AG04449 (cell line): Measurements from ENCODE around the gene RASAL1.

Experiments
- CTCF ChIA-PET: fragments of 350-600 bp; formaldehyde crosslinking; extraction: SDS; loops from one replicate; lab custom pipeline; 2021; ENCODE audit warnings: antibody characterized with exemption; lab: Yijun Ruan, JAX
- POLR2A ChIA-PET: fragments of 400-600, 350-600 bp; formaldehyde crosslinking; extraction: SDS; loops from one replicate; lab custom pipeline; 2020; ENCODE audit warnings: antibody characterized with exemption, inconsistent platforms; lab: Yijun Ruan, JAX
- DNase-seq: peaks from one replicate; pipeline ENCODE4 v3.0.0-alpha.2; 2010; ENCODE audit warnings: low read depth, low spot score
- H3K4me3 ChIP-seq: 2 replicates; pipeline ENCODE4 v1.5.1; 2011; ENCODE audit warnings: low read depth, mild to moderate bottlenecking, control low read depth, low read length
- TF ChIP-seq, protein P1 (sequence below): IDR thresholded peaks from one replicate; pipeline ENCODE4 v1.5.1; 2011; ENCODE audit warnings: mild to moderate bottlenecking, moderate library complexity, low read length, control low read depth, inconsistent platforms; ENCODE audit not compliant: insufficient read depth; ENCODE audit errors: missing control alignments

The RASAL1 gene

DNA sequence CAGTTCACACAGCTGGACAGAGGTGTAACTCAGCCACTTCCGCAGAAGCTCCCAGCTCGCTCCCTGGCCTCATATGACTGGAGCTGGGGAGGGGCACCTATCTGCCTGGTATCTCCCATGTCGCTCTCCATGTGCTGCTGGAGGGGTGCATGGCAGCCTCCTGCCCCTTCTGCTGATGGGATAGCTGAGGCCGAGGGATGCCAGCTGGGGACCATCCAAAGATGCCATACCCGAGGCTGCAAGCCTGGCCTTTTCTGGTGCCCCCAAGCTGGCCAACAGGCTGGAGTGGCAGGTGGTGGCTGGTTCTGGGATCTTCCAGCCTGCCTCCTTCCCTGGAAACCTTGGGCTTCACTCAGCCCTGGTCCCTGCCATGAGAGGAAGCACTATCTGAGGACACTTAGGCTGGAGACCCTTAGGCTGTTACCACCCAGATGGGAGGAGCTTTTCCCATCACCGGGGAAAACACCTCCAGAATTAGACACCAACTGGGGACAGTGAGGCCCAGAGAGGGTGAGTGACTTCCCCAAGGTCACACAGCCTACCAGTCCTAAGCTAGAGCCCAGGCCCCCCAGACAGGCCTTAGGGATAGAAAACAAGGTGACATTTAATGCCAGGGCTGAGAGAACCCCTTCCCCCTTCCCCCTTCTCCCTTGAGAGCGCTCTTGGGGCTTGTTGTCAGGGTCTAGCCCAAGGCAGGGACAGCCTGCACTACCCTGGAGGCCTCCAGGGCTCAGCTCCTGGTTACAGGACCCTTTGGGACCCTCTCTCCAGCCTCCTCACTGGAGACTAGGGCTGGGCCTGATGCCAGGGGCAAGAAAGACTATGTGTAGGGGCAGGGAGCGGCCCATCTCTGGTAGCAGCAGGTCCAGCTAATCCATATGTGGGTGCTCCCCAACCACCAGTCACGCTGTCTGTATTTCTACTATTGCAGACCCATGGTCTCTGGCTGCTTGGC lies 71.9 kb downstream of the RASAL1 start:
- TF ChIP-seq, protein P1, sequence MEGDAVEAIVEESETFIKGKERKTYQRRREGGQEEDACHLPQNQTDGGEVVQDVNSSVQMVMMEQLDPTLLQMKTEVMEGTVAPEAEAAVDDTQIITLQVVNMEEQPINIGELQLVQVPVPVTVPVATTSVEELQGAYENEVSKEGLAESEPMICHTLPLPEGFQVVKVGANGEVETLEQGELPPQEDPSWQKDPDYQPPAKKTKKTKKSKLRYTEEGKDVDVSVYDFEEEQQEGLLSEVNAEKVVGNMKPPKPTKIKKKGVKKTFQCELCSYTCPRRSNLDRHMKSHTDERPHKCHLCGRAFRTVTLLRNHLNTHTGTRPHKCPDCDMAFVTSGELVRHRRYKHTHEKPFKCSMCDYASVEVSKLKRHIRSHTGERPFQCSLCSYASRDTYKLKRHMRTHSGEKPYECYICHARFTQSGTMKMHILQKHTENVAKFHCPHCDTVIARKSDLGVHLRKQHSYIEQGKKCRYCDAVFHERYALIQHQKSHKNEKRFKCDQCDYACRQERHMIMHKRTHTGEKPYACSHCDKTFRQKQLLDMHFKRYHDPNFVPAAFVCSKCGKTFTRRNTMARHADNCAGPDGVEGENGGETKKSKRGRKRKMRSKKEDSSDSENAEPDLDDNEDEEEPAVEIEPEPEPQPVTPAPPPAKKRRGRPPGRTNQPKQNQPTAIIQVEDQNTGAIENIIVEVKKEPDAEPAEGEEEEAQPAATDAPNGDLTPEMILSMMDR = no peak
- no peak overlapping the region for H3K4me3 ChIP-seq
- ChIA-PET CTCF (interaction anchor here (1.0 to 3.3 kb wide), 2 partner anchors 15 kb away, joined by 6 to 14 read pairs; no protein-coding TSS in a partner anchor), POLR2A (no interaction called here)
- DNase-seq = no peak

DNA sequence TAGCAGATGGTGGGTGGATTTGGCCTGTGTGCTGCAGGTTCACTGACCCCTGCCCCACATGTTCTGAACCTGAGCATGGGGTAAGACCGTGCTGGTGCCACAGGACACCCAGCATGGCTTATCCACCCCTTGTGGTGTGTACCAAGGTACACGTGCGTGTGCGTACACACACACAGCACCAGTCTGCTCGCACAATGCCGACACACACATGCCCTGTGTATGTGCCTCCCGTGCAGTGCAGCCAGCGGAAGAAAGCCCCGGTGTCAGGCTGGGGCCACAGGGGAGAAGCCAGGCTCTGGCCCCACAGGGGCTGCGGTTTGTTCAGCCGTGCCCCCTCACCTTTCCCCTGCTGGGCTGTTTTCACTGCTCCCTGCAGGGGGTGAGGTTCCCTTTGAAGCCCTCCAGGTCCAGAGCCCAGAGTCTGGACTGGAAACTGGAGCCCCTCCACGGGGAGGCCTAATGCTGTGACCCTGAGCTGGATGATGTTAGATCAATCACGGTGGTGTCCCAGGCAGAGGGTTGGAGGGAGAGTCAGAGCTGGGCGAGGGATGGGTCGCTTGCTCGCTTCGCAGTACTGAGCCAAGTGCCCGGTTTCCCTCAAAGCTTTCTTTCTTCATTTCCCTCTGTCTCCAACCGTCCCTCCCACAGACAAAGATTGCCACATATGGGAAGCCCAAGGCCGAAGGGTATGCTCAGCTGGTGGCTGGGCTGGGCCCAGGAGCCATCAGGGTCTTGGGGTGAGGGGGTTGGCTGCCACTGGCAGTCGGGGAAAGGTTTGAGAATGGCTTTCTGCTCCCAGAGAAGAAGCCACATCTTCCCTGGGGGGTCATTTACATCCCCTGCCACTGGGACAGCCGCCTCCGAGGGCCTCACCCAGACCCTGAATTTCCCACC lies 72.8 kb downstream of the RASAL1 start:
- TF ChIP-seq, protein P1 = no peak
- ChIA-PET POLR2A (no interaction called here), CTCF (interaction anchor here (1.0 to 1.4 kb wide), 2 partner anchors 14 to 91 kb away, joined by 5 to 7 read pairs (median 6); no protein-coding TSS in a partner anchor)

DNA sequence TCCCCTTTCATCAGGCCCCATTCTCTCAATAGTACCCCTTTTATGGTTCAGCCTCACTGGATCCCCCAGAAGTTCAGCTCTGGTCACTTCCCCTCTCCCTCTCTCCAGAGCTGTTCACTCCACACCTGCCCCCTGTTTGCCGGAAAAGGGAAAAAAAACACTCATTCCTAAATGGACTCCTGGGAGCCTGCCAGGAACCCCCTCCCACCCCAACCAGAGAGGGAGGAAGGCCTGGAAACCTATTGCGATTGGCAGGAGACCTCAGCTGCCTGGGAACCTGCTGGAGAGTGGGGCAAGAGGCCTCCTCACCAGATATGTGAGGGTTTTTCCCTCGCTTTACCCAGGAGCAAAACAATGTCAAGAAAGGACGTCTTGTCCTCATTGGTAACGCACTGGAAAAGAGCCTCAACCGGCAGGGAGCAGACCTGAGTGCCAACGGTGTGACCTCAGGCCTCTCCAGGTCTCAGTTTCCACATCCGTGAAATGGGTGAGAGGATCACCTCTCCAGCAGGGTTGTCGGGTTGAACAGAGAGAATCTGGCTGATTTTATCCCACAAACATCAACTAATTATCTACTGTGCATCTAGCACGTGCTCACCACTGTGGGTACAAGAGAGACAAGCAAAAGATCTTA lies 74.4 kb downstream of the RASAL1 start:
- H3K4me3 ChIP-seq = no peak overlapping the region
- CTCF ChIA-PET = interaction anchor here (1.0 kb wide), 1 partner anchor 12 kb away, joined by 7 read pairs; no protein-coding TSS in a partner anchor
- DNase-seq = no peak
- TF ChIP-seq, protein P1 = no peak
- POLR2A ChIA-PET = no interaction called here

More for the DNA sequence above, 72.8 kb downstream of the RASAL1 start:
- DNase-seq = no peak
- no peak overlapping the region for H3K4me3 ChIP-seq

DNA sequence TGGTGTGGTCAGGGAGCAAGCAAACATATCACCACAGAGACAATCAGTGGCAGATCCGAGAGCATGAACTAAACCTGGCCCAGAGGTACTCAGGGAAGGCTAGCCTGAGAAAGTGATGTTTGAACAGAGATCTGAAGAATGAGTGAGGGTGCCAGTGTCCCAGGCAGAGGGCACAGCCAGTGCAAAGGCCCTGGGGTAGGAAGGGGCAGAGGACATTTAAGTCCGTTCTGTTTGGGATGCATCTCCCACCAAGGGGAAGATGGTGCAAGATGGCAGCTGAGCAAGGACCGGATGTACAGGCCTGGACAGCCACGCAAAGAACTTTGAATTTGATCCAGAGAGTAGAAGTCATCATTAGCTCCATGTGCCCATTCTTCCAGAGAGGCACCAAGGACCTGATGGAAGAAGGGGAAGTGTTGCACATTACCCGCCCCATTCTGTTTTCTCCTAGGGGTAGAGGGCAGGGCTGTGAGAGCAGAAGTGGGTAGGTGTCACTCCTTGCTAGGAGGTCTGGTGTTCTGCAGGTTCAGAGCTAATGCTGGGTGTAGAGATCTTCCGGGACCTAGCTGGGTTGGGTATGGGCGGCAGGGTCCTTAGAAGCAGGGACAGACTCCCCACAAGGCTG lies 75.1 kb downstream of the RASAL1 start:
- TF ChIP-seq, protein P1 = no peak
- CTCF ChIA-PET = no interaction called here
- H3K4me3 ChIP-seq = no peak overlapping the region
- POLR2A ChIA-PET = no interaction called here
- DNase-seq = no peak

DNA sequence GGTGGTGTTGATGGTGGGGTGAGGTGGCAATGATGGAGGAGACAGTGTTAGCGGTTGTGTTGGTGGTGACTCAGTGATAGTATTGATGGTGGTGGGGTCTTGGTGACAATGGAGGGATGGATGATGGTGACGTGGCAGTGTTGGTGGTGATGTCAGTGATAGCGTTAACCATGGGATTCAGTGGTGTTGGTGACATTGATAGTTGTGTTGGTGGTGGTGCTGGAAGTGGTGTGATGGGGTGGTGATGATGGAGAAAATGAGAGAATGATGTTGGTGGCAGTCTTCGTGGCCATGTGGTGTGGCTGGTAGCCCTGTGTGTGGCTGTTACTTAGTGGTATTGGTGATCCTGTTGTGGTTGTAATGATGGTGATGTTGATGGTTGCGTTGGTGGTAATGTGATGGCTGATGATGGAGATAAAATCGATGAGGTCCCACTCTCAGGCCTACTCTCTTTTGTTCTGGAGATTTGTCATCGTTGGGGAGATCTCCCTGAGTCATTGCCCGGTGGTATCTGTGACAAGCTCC lies 76.4 kb downstream of the RASAL1 start:
- H3K4me3 ChIP-seq = no peak overlapping the region
- ChIA-PET CTCF (interaction anchor here (2.0 kb wide), 1 partner anchor 11 kb away, joined by 8 read pairs; no protein-coding TSS in a partner anchor), POLR2A (no interaction called here)
- TF ChIP-seq, protein P1 = no peak
- DNase-seq = no peak
